Measurements from ENCODE around the gene GPR37L1.
A peak's percentile ranks its signal among the peaks of the same experiment; 100 is the strongest.
"Not testable (repeated sequence)": the region's sequence is repeated elsewhere in the genome, so short reads cannot be mapped to it uniquely, and the experiment has no call there.

The GPR37L1 gene

DNA sequence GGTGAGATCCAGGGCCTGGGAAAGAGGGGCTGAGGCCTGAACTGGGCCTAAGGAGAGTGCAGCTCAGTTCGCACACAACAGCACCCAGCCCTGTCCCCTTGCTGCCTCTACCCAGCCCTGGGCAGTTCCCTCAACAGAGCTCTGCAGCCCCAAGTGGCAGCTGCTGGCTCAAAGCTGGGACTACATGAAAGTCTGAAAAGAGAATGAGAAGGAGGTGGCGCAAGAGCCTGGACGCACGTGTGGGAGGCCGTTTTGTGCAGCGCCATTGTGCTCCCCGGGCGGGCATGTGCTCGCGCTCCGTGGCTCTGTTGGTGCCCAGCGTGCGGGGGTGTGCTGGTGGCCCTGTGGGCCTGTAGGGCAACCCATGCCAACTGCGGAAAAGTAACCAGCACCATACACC, 10.3 kb downstream of the GPR37L1 start:
- no peaks in the 10 kb centered on the region for H3K27me3 ChIP-seq (ENCODE audit: control insufficient read depth in 5 of 5, insufficient read depth in 4 of 5, low read length in 5 of 5)
- H3K4me1 ChIP-seq (ENCODE audit: control insufficient read depth in 5 of 5, insufficient read depth in 5 of 5, low read length in 5 of 5) = peaks cover 4 to 24% (median 18%) of the 10 kb centered on the region in 5 donors
- H3K4me3 ChIP-seq (ENCODE audit: low read depth in 1 of 5, low read length in 5 of 5) = peak overlapping the region in 2 of 5 donors; percentile 14 to 30
- peak overlapping the region; percentile 57 for H3K27ac ChIP-seq (ENCODE audit: low read depth, low read length)
- H3K9me3 ChIP-seq (ENCODE audit: control insufficient read depth in 5 of 5, low read length in 5 of 5) = no peaks in the 10 kb centered on the region
- H3K9ac ChIP-seq (ENCODE audit: low read length in 5 of 5) = peak overlapping the region in 1 of 5 donors; percentile 45
- peaks cover 0 to 55% (median 39%) of the 10 kb centered on the region in 5 donors for H3K36me3 ChIP-seq (ENCODE audit: control insufficient read depth in 5 of 5, insufficient read depth in 5 of 5, low read length in 5 of 5)

DNA sequence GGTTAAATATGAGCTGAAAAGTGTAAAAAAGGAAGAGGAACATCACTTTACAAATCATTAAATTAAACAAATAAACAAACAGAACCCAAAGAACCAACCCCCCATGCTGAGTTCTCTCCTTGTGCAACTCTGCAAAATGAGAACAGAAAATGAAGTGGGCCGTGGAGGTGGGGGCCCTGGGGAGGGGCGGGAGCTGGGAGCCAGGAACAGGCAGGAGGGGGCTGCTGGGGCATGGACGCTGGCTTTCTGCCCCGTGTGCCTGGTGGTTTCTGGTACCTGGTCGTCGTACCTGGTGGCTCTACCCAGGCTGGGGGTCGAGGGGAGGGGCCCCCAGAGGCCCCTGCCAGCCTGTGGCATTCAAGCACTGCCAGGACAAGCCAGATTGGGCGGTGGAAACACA, 10.8 kb downstream of the GPR37L1 start:
- peaks cover 4 to 24% (median 18%) of the 10 kb centered on the region in 5 donors for H3K4me1 ChIP-seq (ENCODE audit: control insufficient read depth in 5 of 5, insufficient read depth in 5 of 5, low read length in 5 of 5)
- H3K27ac ChIP-seq (ENCODE audit: low read depth, low read length) = peak overlapping the region; percentile 57
- no peaks in the 10 kb centered on the region for H3K9me3 ChIP-seq (ENCODE audit: control insufficient read depth in 5 of 5, low read length in 5 of 5)
- H3K36me3 ChIP-seq (ENCODE audit: control insufficient read depth in 5 of 5, insufficient read depth in 5 of 5, low read length in 5 of 5) = peaks cover 0 to 60% (median 39%) of the 10 kb centered on the region in 5 donors
- no peak overlapping the region for H3K9ac ChIP-seq (ENCODE audit: low read length in 5 of 5)
- no peaks in the 10 kb centered on the region for H3K27me3 ChIP-seq (ENCODE audit: control insufficient read depth in 5 of 5, insufficient read depth in 4 of 5, low read length in 5 of 5)
- H3K4me3 ChIP-seq (ENCODE audit: low read depth in 1 of 5, low read length in 5 of 5) = no peak overlapping the region

- no peak overlapping the region for H3K27ac ChIP-seq (ENCODE audit: low read depth, low read length)
- H3K9me3 ChIP-seq (ENCODE audit: control insufficient read depth in 5 of 5, low read length in 5 of 5) = no peaks in the 10 kb centered on the region
- peaks cover 4 to 24% (median 18%) of the 10 kb centered on the region in 5 donors for H3K4me1 ChIP-seq (ENCODE audit: control insufficient read depth in 5 of 5, insufficient read depth in 5 of 5, low read length in 5 of 5)
- no peak overlapping the region for H3K4me3 ChIP-seq (ENCODE audit: low read depth in 1 of 5, low read length in 5 of 5)
- H3K27me3 ChIP-seq (ENCODE audit: control insufficient read depth in 5 of 5, insufficient read depth in 4 of 5, low read length in 5 of 5) = no peaks in the 10 kb centered on the region
- no peak overlapping the region for H3K9ac ChIP-seq (ENCODE audit: low read length in 5 of 5)
- peaks cover 0 to 61% (median 39%) of the 10 kb centered on the region in 5 donors for H3K36me3 ChIP-seq (ENCODE audit: control insufficient read depth in 5 of 5, insufficient read depth in 5 of 5, low read length in 5 of 5)
Measured at GRCh38 chr1:202133989-202134388, 11.3 kb downstream of the GPR37L1 start.

DNA sequence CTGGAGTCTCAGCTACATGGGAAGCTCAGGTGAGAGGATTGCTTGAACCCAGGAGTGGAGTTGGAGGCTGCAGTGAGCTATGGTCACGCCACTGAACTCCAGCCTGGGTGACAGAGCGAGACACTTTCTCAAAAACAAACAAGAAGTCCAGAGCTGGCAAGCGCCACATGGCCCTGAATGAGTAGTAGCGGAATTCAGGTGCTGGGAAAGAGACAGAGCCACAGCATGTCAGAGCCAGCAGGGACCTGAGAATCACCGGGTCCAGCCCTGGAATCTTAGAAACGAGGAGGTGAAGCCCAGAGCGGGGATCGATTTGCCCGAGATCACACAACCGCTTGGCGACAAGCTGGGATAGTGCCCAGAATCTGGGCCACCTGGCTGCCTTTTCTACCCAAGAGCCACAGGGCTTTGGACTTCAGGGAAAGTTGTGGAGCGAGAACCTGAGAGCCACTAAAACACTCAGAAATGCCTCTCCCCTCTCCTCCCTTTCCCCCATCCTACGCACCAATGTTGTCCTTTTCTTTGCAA, 12.0 kb downstream of the GPR37L1 start:
- peaks cover 4 to 24% (median 18%) of the 10 kb centered on the region in 5 donors for H3K4me1 ChIP-seq (ENCODE audit: control insufficient read depth in 5 of 5, insufficient read depth in 5 of 5, low read length in 5 of 5)
- H3K36me3 ChIP-seq (ENCODE audit: control insufficient read depth in 5 of 5, insufficient read depth in 5 of 5, low read length in 5 of 5) = peaks cover 0 to 61% (median 39%) of the 10 kb centered on the region in 5 donors
- H3K9ac ChIP-seq (ENCODE audit: low read length in 5 of 5) = no peak overlapping the region
- no peaks in the 10 kb centered on the region for H3K27me3 ChIP-seq (ENCODE audit: control insufficient read depth in 5 of 5, insufficient read depth in 4 of 5, low read length in 5 of 5)
- no peaks in the 10 kb centered on the region for H3K9me3 ChIP-seq (ENCODE audit: control insufficient read depth in 5 of 5, low read length in 5 of 5)
- no peak overlapping the region for H3K4me3 ChIP-seq (ENCODE audit: low read depth in 1 of 5, low read length in 5 of 5)
- no peak overlapping the region for H3K27ac ChIP-seq (ENCODE audit: low read depth, low read length)

DNA sequence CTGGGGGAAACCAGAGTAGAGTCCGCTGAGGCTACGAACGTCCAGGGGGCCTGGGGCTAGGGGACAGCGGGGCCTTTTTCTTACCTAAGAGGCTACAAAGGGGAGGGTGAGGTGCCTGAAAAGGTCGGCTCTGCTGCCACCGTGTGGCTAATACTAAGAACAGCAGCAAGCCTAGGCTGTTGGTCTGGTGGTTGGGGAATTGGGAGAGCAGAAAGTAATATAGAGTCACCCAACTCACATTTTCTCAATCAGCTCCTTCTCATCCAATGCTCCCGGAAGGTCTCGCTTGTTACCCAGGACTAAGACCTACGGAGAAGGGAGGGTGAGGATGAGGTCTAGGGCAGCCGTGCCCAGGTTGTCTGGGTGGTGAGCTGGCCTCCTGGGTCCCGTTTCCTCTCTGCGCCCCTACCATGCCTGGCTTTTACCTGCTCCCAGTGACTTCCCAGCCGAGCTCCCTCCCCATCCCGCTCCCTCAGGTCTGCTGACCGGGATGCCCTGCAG, 12.6 kb downstream of the GPR37L1 start:
- Histone ChIP-seq H3K27me3 (ENCODE audit: control insufficient read depth in 5 of 5, insufficient read depth in 4 of 5, low read length in 5 of 5) (no peaks in the 10 kb centered on the region), H3K9ac (ENCODE audit: low read length in 5 of 5) (no peak overlapping the region), H3K4me1 (ENCODE audit: control insufficient read depth in 5 of 5, insufficient read depth in 5 of 5, low read length in 5 of 5) (peaks cover 4 to 24% (median 18%) of the 10 kb centered on the region in 5 donors), H3K36me3 (ENCODE audit: control insufficient read depth in 5 of 5, insufficient read depth in 5 of 5, low read length in 5 of 5) (peaks cover 0 to 61% (median 39%) of the 10 kb centered on the region in 5 donors), H3K9me3 (ENCODE audit: control insufficient read depth in 5 of 5, low read length in 5 of 5) (no peaks in the 10 kb centered on the region), H3K27ac (ENCODE audit: low read depth, low read length) (no peak overlapping the region), H3K4me3 (ENCODE audit: low read depth in 1 of 5, low read length in 5 of 5) (no peak overlapping the region)

GRCh38 chr1:202140833-202141232, 18.1 kb downstream of the GPR37L1 start:
- Histone ChIP-seq H3K4me1 (ENCODE audit: control insufficient read depth in 5 of 5, insufficient read depth in 5 of 5, low read length in 5 of 5) (peaks cover 8 to 38% (median 37%) of the 10 kb centered on the region in 5 donors), H3K9me3 (ENCODE audit: control insufficient read depth in 5 of 5, low read length in 5 of 5) (no peaks in the 10 kb centered on the region), H3K4me3 (ENCODE audit: low read depth in 1 of 5, low read length in 5 of 5) (no peak overlapping the region), H3K9ac (ENCODE audit: low read length in 5 of 5) (no peak overlapping the region), H3K27me3 (ENCODE audit: control insufficient read depth in 5 of 5, insufficient read depth in 4 of 5, low read length in 5 of 5) (no peaks in the 10 kb centered on the region), H3K27ac (ENCODE audit: low read depth, low read length) (no peak overlapping the region), H3K36me3 (ENCODE audit: control insufficient read depth in 5 of 5, insufficient read depth in 5 of 5, low read length in 5 of 5) (peaks cover 0 to 25% (median 16%) of the 10 kb centered on the region in 5 donors)

DNA sequence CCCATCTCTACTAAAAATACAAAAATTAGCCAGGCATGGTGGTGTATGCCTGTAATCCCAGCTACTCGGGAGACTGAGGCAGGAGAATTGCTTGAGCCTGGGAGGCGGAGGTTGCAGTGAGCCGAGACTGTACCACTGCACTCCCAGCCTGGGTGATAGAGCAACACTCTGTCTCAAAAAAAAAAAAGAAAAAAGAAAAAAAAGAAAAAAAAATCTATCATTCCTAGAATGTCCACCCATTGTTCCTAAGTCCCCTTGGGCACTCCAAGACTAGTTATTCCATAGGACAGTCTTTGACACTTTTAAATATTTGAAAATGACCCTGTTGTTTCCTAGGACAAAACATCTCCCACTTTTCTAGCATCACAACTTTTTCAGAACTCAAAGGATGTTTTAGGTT, 18.8 kb downstream of the GPR37L1 start:
- peaks cover 8 to 38% (median 37%) of the 10 kb centered on the region in 5 donors for H3K4me1 ChIP-seq (ENCODE audit: control insufficient read depth in 5 of 5, insufficient read depth in 5 of 5, low read length in 5 of 5)
- not testable (repeated sequence) for H3K27ac ChIP-seq (ENCODE audit: low read depth, low read length); H3K9me3 ChIP-seq (ENCODE audit: control insufficient read depth in 5 of 5, low read length in 5 of 5); H3K4me3 ChIP-seq (ENCODE audit: low read depth in 1 of 5, low read length in 5 of 5); H3K27me3 ChIP-seq (ENCODE audit: control insufficient read depth in 5 of 5, insufficient read depth in 4 of 5, low read length in 5 of 5); H3K9ac ChIP-seq (ENCODE audit: low read length in 5 of 5)
- H3K36me3 ChIP-seq (ENCODE audit: control insufficient read depth in 5 of 5, insufficient read depth in 5 of 5, low read length in 5 of 5) = peaks cover 0 to 23% (median 13%) of the 10 kb centered on the region in 5 donors

DNA sequence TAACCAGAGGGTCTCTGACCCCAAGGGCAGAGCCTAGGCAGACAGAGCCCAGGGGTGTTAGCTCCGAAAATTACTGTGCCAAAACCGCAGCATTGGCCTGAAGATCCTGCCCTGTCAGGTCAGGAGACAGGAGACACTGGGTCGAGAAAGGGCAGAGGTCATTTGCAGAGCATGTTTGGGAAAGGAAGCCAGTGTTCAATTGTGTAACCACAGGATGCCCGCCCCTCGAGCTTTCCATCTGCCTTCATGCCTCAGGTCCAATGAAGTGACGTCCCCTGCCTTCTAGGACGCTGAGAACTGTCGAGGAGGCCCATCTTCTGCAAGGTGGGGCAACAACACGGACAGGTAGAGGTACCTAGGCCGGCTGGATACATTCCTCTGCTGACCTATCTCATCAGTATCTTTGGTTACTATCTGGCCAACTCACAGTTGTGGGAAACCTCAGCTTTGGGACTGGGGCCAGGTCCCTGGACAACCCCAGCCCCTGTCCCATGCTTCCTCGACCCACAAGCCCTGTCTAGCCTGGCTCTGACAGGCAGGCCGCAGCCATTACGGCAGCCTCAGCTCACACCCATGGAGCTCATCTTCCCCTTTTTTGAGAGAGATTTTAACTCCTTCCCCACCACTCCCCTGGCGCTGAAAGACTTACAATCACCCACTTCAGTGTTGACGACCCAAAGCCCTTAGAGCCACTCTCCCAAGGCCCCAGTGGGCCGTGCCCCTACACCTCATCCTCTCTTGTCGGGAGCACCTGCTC, 20.5 kb downstream of the GPR37L1 start:
- H3K4me3 ChIP-seq (ENCODE audit: low read depth in 1 of 5, low read length in 5 of 5) = peak overlapping the region; percentile 84 to 91 (median 87)
- H3K9me3 ChIP-seq (ENCODE audit: control insufficient read depth in 5 of 5, low read length in 5 of 5) = no peaks in the 10 kb centered on the region
- peak overlapping the region; percentile 85 to 98 (median 95) for H3K9ac ChIP-seq (ENCODE audit: low read length in 5 of 5)
- H3K4me1 ChIP-seq (ENCODE audit: control insufficient read depth in 5 of 5, insufficient read depth in 5 of 5, low read length in 5 of 5) = peaks cover 8 to 38% (median 37%) of the 10 kb centered on the region in 5 donors
- H3K27ac ChIP-seq (ENCODE audit: low read depth, low read length) = peak overlapping the region; percentile 85
- peaks cover 0 to 8% (median 2%) of the 10 kb centered on the region in 5 donors for H3K36me3 ChIP-seq (ENCODE audit: control insufficient read depth in 5 of 5, insufficient read depth in 5 of 5, low read length in 5 of 5)
- H3K27me3 ChIP-seq (ENCODE audit: control insufficient read depth in 5 of 5, insufficient read depth in 4 of 5, low read length in 5 of 5) = no peaks in the 10 kb centered on the region

DNA sequence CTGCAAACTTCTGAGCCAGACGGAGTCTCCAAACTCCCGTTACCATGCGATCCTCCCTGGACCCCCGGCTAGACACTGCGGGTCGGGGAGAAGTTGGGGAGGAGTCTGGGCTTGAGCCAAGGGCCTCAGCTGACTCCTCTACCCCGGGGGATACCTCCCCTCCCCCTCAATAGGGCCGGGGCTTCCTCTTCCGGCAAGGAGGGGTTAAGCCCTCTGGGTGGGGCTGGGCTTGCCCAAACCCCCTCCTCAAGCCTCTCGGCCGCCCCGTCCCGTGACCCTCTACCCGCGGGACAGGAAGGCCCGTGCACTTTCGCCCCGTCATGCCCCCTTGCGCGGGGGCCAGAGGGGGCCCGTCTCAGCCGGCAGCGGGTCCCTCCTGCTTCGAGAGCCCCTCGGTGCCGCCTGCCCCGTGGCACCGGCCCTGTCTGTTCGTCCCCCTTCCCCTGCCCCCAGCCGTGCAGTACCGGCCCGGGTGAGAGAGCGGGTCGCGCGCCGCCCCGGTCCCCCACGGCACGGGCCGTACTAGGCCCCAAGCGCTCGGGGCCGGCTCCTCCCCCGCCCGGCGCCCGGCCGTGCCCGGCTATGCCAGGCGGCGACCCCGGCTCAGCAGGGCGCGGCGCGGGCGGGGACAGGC, 21.2 kb downstream of the GPR37L1 start:
- H3K36me3 ChIP-seq (ENCODE audit: control insufficient read depth in 5 of 5, insufficient read depth in 5 of 5, low read length in 5 of 5) = peaks cover 0 to 4% (median 0%) of the 10 kb centered on the region in 5 donors
- no peaks in the 10 kb centered on the region for H3K27me3 ChIP-seq (ENCODE audit: control insufficient read depth in 5 of 5, insufficient read depth in 4 of 5, low read length in 5 of 5)
- H3K4me1 ChIP-seq (ENCODE audit: control insufficient read depth in 5 of 5, insufficient read depth in 5 of 5, low read length in 5 of 5) = peaks cover 8 to 38% (median 37%) of the 10 kb centered on the region in 5 donors
- H3K27ac ChIP-seq (ENCODE audit: low read depth, low read length) = peak overlapping the region; percentile 85
- peak overlapping the region; percentile 85 to 98 (median 95) for H3K9ac ChIP-seq (ENCODE audit: low read length in 5 of 5)
- H3K4me3 ChIP-seq (ENCODE audit: low read depth in 1 of 5, low read length in 5 of 5) = peak overlapping the region; percentile 84 to 91 (median 87)
- H3K9me3 ChIP-seq (ENCODE audit: control insufficient read depth in 5 of 5, low read length in 5 of 5) = no peaks in the 10 kb centered on the region

All from subcutaneous abdominal adipose tissue (tissue), 5 donors.